ENCODE data around the gene RANBP1. TPM values are rescaled to one million over a fixed set of nuclear protein-coding genes. Genes with fewer than 3 reads are reported as not detected.

The RANBP1 gene
- polyA plus RNA-seq, 1 of the 3 experiments (the other 2 are of a cell fraction) = 502 TPM

- Histone ChIP-seq H3K4me2 (no peak overlapping the region), H3K36me3 (replicated peaks in 1 of 2; ENCODE audit: control insufficient read depth in 1 of 2, insufficient read depth in 2 of 2, low read length in 1 of 2) (no peaks in the 10 kb centered on the region), H3K9me3 (no peaks in the 10 kb centered on the region), H2AFZ (ENCODE audit: low read depth) (no peak overlapping the region), H3K79me2 (ENCODE audit: insufficient read depth) (no peaks in the 10 kb centered on the region), H3K27ac (ENCODE audit: low read depth in 2 of 2, low read length in 1 of 2) (no peak overlapping the region), H4K20me1 (ENCODE audit: insufficient read depth) (no peaks in the 10 kb centered on the region), H3K9ac (no peak overlapping the region), H3F3A (replicated peaks; ENCODE audit: insufficient read depth) (no peaks in the 10 kb centered on the region), H3K27me3 (ENCODE audit: insufficient read depth) (no peaks in the 10 kb centered on the region; the same call in 1 of the 2 replicates), H3K9me2 (no peaks in the 10 kb centered on the region), H3K4me1 (ENCODE audit: control insufficient read depth in 1 of 2, insufficient read depth in 2 of 2, low read depth in 1 of 2, low read length in 1 of 2) (peaks cover 0 to 2% of the 10 kb centered on the region in 2 experiments; a peak in 1 of 4 replicates), H3K4me3 (ENCODE audit: low read depth in 2 of 2, low read length in 1 of 2) (no peak overlapping the region)
- CTCF ChIA-PET = interaction anchor here (3.6 kb wide), 1 partner anchor 117 kb away, joined by 15 read pairs; no protein-coding TSS in a partner anchor
- POLR2A ChIA-PET = no interaction called here
- no peak for DNase-seq
- no peak for TF ChIP-seq YY1 (IDR thresholded peaks at IDR 0.05; ENCODE audit: low read depth)
- WGBS (ENCODE audit: low lambda C conversion rate) = 56% methylated on average over 6 of the region's 10 CpGs
Observed at GRCh38 chr22:20169253-20169822, 53.4 kb downstream of the RANBP1 start.

DNA sequence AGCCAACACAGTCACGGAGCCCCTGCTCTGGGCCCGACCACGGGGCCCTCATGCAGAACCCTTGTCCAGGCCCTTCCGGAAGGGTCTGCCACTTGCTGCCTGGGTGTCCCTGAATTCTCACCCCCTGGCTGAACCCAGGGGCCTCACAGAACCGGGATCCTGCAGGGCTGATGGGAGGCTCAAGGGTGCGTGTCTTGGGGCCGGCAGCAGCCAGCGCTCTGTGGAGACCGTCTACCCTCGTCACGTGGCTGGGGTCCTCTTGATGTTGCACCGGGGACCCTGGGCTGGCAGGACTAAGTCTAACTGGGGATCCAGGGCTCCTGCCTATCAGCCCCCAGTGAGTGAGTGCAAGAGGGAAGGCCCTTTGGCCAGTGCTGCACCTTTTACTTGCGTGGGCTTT is 54.3 kb downstream of the RANBP1 start:
- WGBS (ENCODE audit: low lambda C conversion rate) = 34% methylated on average over 4 of the region's 13 CpGs
- H3K79me2 ChIP-seq (ENCODE audit: insufficient read depth) = no peaks in the 10 kb centered on the region
- no peaks in the 10 kb centered on the region; a peak in 1 of 4 replicates for H3K4me1 ChIP-seq (ENCODE audit: control insufficient read depth in 1 of 2, insufficient read depth in 2 of 2, low read depth in 1 of 2, low read length in 1 of 2)
- ChIA-PET CTCF (no interaction called here), POLR2A (no interaction called here)
- no peak for TF ChIP-seq MXI1 (IDR thresholded peaks at IDR 0.05; ENCODE audit: low read depth, low read length)
- TF ChIP-seq RXRA (IDR thresholded peaks at IDR 0.05; ENCODE audit: borderline replicate concordance, low read depth) = no peak
- no peak for TF ChIP-seq RFX5 (IDR thresholded peaks at IDR 0.05; ENCODE audit: low read length)
- no peak for TF ChIP-seq TCF12 (IDR thresholded peaks at IDR 0.05)
- TF ChIP-seq FOXJ3 (CRISPR knock-in tag; IDR thresholded peaks at IDR 0.05) = no peak
- TF ChIP-seq EP300 (IDR thresholded peaks at IDR 0.05; ENCODE audit: borderline replicate concordance in 1 of 2, low read depth in 1 of 2, low read length in 1 of 2) = no peak
- TF ChIP-seq MAX (IDR thresholded peaks at IDR 0.05; ENCODE audit: low read depth) = no peak
- TF ChIP-seq MEF2A (IDR thresholded peaks at IDR 0.05; ENCODE audit: borderline replicate concordance, low read depth) = no peak
- no peak for TF ChIP-seq USF1 (IDR thresholded peaks at IDR 0.05; ENCODE audit: borderline replicate concordance, low read depth)
- TF ChIP-seq RAD21 (IDR thresholded peaks at IDR 0.05; ENCODE audit: low read length) = no peak
- no peak for TF ChIP-seq YY1 (IDR thresholded peaks at IDR 0.05; ENCODE audit: low read depth)
- TF ChIP-seq, protein P1, sequence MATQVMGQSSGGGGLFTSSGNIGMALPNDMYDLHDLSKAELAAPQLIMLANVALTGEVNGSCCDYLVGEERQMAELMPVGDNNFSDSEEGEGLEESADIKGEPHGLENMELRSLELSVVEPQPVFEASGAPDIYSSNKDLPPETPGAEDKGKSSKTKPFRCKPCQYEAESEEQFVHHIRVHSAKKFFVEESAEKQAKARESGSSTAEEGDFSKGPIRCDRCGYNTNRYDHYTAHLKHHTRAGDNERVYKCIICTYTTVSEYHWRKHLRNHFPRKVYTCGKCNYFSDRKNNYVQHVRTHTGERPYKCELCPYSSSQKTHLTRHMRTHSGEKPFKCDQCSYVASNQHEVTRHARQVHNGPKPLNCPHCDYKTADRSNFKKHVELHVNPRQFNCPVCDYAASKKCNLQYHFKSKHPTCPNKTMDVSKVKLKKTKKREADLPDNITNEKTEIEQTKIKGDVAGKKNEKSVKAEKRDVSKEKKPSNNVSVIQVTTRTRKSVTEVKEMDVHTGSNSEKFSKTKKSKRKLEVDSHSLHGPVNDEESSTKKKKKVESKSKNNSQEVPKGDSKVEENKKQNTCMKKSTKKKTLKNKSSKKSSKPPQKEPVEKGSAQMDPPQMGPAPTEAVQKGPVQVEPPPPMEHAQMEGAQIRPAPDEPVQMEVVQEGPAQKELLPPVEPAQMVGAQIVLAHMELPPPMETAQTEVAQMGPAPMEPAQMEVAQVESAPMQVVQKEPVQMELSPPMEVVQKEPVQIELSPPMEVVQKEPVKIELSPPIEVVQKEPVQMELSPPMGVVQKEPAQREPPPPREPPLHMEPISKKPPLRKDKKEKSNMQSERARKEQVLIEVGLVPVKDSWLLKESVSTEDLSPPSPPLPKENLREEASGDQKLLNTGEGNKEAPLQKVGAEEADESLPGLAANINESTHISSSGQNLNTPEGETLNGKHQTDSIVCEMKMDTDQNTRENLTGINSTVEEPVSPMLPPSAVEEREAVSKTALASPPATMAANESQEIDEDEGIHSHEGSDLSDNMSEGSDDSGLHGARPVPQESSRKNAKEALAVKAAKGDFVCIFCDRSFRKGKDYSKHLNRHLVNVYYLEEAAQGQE (IDR thresholded peaks at IDR 0.05; ENCODE audit: low read depth, low read length) = no peak
- TF ChIP-seq POLR2AphosphoS5 (IDR thresholded peaks at IDR 0.05; ENCODE audit: low read depth, low read length) = no peak
- TF ChIP-seq TEAD4 (IDR thresholded peaks at IDR 0.05; ENCODE audit: borderline replicate concordance, insufficient read depth) = no peak
- no peak for TF ChIP-seq ZBTB33 (IDR thresholded peaks at IDR 0.05; ENCODE audit: borderline replicate concordance, low read depth)
- no peak for TF ChIP-seq FOSL2 (IDR thresholded peaks at IDR 0.05; ENCODE audit: borderline replicate concordance, low read depth)
- TF ChIP-seq GABPA (IDR thresholded peaks at IDR 0.05; ENCODE audit: low read depth) = no peak
- no peak for TF ChIP-seq CHD2 (IDR thresholded peaks at IDR 0.05; ENCODE audit: low read length, partially characterized antibody)
- TF ChIP-seq GATA2 (CRISPR knock-in tag; IDR thresholded peaks at IDR 0.05) = no peak
- TF ChIP-seq, protein P2, sequence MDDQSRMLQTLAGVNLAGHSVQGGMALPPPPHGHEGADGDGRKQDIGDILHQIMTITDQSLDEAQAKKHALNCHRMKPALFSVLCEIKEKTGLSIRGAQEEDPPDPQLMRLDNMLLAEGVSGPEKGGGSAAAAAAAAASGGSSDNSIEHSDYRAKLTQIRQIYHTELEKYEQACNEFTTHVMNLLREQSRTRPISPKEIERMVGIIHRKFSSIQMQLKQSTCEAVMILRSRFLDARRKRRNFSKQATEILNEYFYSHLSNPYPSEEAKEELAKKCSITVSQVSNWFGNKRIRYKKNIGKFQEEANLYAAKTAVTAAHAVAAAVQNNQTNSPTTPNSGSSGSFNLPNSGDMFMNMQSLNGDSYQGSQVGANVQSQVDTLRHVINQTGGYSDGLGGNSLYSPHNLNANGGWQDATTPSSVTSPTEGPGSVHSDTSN (IDR thresholded peaks at IDR 0.05) = no peak
- H3K4me3 ChIP-seq (ENCODE audit: low read depth in 2 of 2, low read length in 1 of 2) = no peak overlapping the region
- H3K9ac ChIP-seq = no peak overlapping the region
- H3K27me3 ChIP-seq (ENCODE audit: insufficient read depth) = no peaks in the 10 kb centered on the region; the same call in 1 of the 2 replicates
- H3K4me2 ChIP-seq = no peak overlapping the region
- no peaks in the 10 kb centered on the region for H4K20me1 ChIP-seq (ENCODE audit: insufficient read depth)
- no peaks in the 10 kb centered on the region for H3K9me3 ChIP-seq
- H3K9me2 ChIP-seq = no peaks in the 10 kb centered on the region
- H3F3A ChIP-seq (replicated peaks; ENCODE audit: insufficient read depth) = no peaks in the 10 kb centered on the region
- H2AFZ ChIP-seq (ENCODE audit: low read depth) = no peak overlapping the region
- no peak overlapping the region for H3K27ac ChIP-seq (ENCODE audit: low read depth in 2 of 2, low read length in 1 of 2)
- no peaks in the 10 kb centered on the region for H3K36me3 ChIP-seq (replicated peaks in 1 of 2; ENCODE audit: control insufficient read depth in 1 of 2, insufficient read depth in 2 of 2, low read length in 1 of 2)
- DNase-seq = no peak

Data from SK-N-SH (cell line).